GM12864 (cell line): ENCODE measurements around the gene TMEM61.

Source experiments
- DNase-seq: peaks from one replicate; pipeline ENCODE4 v3.0.0-alpha.2; 2011; ENCODE audit warnings: low read depth
- H3K4me3 ChIP-seq: 2 replicates; pipeline ENCODE4 v1.5.1; 2011; ENCODE audit warnings: mild to moderate bottlenecking, low read depth, low read length, control low read depth
- TF ChIP-seq, protein P1 (sequence below): IDR thresholded peaks from 2 replicates; pipeline ENCODE4 v1.5.1; 2011; ENCODE audit warnings: low read depth, mild to moderate bottlenecking, moderate library complexity, low read length, control low read depth, inconsistent platforms; ENCODE audit errors: missing control alignments

The TMEM61 gene

DNA sequence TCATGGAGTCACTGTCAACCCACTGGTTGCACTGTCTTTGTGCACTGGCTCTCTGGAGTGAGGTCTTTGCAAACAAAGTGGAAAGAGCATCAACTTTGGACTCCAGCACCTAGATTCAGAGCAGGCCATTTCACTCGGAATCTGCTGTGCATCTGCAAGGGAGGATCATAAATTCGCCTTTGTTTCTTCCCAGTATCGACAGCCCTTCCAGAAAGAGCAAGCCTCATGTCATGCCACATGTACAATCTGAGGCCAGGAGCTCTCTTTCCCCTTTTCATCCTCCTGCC lies 58.1 kb downstream of the TMEM61 start:
- no peak for DNase-seq
- TF ChIP-seq, protein P1, sequence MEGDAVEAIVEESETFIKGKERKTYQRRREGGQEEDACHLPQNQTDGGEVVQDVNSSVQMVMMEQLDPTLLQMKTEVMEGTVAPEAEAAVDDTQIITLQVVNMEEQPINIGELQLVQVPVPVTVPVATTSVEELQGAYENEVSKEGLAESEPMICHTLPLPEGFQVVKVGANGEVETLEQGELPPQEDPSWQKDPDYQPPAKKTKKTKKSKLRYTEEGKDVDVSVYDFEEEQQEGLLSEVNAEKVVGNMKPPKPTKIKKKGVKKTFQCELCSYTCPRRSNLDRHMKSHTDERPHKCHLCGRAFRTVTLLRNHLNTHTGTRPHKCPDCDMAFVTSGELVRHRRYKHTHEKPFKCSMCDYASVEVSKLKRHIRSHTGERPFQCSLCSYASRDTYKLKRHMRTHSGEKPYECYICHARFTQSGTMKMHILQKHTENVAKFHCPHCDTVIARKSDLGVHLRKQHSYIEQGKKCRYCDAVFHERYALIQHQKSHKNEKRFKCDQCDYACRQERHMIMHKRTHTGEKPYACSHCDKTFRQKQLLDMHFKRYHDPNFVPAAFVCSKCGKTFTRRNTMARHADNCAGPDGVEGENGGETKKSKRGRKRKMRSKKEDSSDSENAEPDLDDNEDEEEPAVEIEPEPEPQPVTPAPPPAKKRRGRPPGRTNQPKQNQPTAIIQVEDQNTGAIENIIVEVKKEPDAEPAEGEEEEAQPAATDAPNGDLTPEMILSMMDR, result no peak
- H3K4me3 ChIP-seq, result no peak overlapping the region

DNA sequence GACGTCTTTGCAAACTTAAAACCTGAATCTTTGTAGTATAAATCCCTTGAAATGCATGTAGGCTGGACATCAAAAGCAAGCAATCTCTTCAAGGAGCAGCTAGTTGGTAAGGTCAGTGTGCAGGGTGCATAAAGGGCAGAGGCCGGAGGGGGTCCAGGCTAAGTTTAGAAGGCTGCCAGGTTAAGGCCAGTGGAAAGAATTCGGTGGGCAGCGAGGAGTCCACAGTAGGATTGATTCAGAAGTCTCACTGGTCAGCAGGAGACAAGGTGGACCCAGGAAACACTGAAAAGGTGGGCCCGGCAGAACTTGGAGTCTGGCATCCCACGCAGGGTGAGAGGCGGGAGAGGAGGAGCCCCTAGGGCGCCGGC lies 58.5 kb downstream of the TMEM61 start:
- TF ChIP-seq, protein P1, result no peak
- H3K4me3 ChIP-seq, result no peak overlapping the region
- no peak for DNase-seq

DNA sequence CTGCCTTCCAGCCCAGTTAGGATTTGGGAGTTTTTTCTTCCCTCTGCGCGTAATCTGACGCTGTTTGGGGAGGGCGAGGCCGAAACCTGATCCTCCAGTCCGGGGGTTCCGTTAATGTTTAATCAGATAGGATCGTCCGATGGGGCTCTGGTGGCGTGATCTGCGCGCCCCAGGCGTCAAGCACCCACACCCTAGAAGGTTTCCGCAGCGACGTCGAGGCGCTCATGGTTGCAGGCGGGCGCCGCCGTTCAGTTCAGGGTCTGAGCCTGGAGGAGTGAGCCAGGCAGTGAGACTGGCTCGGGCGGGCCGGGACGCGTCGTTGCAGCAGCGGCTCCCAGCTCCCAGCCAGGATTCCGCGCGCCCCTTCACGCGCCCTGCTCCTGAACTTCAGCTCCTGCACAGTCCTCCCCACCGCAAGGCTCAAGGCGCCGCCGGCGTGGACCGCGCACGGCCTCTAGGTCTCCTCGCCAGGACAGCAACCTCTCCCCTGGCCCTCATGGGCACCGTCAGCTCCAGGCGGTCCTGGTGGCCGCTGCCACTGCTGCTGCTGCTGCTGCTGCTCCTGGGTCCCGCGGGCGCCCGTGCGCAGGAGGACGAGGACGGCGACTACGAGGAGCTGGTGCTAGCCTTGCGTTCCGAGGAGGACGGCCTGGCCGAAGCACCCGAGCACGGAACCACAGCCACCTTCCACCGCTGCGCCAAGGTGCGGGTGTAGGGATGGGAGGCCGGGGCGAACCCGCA lies 59.1 kb downstream of the TMEM61 start, which contains the start of gene PCSK9:
TSS of gene PCSK9 (plus strand) at position 207 of the 741 bp plus-strand sequence. CDS start at position 497, 290 bp downstream.
- DNase-seq, result no peak
- TF ChIP-seq, protein P1, result no peak
- H3K4me3 ChIP-seq, result no peak within 1 kb of the TSS

DNA sequence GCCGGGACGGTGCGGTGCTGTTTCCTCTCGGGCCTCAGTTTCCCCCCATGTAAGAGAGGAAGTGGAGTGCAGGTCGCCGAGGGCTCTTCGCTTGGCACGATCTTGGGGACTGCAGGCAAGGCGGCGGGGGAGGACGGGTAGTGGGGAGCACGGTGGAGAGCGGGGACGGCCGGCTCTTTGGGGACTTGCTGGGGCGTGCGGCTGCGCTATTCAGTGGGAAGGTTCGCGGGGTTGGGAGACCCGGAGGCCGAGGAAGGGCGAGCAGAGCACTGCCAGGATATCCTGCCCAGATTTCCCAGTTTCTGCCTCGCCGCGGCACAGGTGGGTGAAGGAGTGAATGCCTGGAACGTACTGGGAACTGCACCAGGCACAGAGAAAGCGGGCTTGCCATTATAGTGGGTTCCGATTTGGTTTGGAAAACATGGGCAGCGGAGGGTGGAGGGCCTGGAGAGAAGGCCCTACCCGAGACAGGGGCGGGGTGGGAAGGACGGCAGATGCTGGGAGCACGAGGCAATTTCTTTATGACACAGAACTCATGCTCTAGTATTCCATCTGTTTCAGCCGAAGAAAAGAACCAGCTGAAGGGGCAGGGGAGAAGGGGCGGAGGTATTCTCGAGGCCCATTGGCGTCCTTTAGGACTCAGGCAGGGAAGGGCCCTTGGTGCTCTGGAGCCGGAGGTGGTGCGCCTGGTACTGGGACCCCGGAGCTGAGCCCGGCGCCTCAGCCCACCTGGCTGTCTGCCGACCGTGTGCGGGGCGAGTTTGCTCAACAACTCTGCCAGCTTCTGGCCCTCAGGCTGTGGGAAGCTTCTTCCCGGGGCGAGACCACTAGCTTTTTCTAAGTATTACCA lies 59.9 kb downstream of the TMEM61 start:
- H3K4me3 ChIP-seq, result no peak overlapping the region
- DNase-seq, result no peak
- TF ChIP-seq, protein P1, result no peak

DNA sequence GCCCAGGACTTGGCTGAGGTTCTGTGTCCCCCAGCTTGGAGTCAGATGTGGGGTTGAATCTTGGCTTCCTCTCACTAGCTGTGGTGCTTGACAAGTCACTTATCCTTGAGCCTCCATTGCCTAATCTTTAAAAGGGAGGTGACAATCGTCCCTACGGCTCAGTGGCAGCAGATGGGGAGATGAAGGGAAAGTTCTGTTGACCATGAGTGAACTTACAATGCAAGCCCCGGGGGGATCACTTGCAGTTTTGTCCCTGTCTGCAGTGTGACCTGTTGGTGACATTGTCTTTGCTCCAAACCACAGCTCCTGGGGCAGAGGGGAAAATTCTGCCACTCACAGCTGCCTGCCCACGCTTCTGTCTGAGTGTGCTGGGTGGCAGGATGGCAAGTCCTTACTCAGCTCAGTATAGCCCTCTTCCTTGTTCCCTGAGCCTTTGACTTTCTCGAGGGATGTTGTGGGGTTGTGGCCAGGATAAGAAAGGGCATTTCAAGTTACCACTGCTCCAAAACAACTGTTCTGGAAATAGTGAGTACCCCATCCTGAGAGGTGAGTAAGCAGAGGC lies 60.6 kb downstream of the TMEM61 start:
- H3K4me3 ChIP-seq, result no peak overlapping the region
- DNase-seq, result no peak
- TF ChIP-seq, protein P1, result no peak

DNA sequence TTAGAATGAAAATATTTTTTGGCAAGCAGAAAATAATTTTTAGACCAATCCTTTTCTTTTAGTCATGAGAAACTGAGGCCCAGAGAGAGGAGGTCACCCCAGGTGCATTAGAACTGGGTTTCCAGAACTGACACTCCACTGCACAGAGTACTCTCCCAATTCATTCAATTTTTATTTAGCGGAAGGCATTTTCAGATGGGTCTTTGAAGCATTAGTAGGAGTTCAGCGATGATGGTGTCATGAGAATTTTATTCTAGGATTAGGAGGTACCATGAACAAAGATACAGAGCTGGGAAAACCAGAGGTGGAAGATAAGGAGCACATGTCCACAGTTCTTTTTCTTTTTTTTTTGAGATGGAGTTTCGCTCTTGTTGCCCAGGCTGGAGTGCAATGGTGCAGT lies 61.2 kb downstream of the TMEM61 start:
- no peak for DNase-seq
- TF ChIP-seq, protein P1, result no peak
- H3K4me3 ChIP-seq, result no peak overlapping the region
